ENCODE results near the gene PDLIM3. TPM values are rescaled to one million over a fixed set of nuclear protein-coding genes. Genes with fewer than 3 reads are reported as not detected.

Gene PDLIM3
- total and polyA plus RNA-seq, 2 of the 4 experiments (the other 2 are of a cell fraction), result 6.4 to 11.7 TPM

DNA sequence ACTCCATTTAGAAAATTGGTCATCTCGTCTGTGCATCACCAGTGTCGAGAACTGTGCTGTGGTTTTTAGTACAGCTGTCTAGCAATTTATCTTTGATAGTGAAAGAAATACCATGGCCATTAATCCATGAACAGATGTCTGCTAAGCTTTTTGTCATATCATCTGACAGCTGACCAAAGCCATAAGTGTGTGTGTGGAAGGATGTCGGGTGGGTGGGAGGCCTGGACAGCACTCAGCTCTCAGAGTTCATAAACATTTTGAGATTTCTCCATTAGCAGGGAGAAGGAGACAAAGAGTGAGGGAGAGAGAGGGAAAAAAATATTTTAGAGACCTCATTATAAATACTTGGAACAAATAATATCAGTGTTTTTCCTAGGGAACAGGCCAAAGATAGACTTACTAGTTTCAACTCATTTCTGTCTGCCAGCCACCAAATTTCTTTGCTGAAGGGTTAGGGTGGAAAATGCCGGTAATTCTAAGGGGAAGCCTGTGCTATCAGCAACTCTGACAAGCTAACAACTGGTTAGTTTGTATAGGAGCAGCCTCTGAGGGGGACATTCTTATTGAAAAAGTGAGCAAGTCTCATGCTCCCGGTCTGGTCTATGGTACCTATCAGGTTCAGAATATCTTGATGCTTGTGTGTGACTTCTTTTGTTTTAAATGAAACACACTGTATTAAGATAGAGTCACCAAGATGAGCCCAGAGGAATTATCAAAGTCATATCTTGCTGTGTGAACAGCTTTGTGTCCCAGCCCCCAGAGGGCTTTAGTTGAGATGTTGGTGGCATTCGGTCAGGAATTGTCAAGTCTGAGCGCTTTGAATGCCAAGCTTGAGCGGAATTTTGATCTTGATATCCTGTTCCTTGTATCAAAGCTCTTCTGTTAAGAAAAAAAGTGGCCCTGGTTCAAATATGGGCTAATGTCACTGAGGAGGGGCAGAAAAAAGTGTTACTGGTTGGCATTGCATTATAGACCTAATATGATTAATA, 41.9 kb upstream of the PDLIM3 start (continued):
- TF ChIP-seq, protein P1, sequence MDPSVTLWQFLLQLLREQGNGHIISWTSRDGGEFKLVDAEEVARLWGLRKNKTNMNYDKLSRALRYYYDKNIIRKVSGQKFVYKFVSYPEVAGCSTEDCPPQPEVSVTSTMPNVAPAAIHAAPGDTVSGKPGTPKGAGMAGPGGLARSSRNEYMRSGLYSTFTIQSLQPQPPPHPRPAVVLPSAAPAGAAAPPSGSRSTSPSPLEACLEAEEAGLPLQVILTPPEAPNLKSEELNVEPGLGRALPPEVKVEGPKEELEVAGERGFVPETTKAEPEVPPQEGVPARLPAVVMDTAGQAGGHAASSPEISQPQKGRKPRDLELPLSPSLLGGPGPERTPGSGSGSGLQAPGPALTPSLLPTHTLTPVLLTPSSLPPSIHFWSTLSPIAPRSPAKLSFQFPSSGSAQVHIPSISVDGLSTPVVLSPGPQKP (IDR thresholded peaks at IDR 0.05; ENCODE audit: borderline replicate concordance, low read depth, low read length), result no peak
- TF ChIP-seq POLR2A (IDR thresholded peaks at IDR 0.05; ENCODE audit: low read depth, low read length) (no peak), RCOR1 (IDR thresholded peaks at IDR 0.05; ENCODE audit: insufficient replicate concordance, low read length) (no peak)

All from IMR-90 (cell line).